Ramos (cell line): ENCODE results near the gene DNAJB8.

Source experiments
- in situ Hi-C: fragments of 300-500 bp; cut with MboI; formaldehyde crosslinking; loops from one replicate; pipeline ENCODE4 v1.14.3; 2022; ENCODE audit warnings: low sequenced_read_pairs; ENCODE audit not compliant: unreplicated experiment

DNAJB8 gene

DNA sequence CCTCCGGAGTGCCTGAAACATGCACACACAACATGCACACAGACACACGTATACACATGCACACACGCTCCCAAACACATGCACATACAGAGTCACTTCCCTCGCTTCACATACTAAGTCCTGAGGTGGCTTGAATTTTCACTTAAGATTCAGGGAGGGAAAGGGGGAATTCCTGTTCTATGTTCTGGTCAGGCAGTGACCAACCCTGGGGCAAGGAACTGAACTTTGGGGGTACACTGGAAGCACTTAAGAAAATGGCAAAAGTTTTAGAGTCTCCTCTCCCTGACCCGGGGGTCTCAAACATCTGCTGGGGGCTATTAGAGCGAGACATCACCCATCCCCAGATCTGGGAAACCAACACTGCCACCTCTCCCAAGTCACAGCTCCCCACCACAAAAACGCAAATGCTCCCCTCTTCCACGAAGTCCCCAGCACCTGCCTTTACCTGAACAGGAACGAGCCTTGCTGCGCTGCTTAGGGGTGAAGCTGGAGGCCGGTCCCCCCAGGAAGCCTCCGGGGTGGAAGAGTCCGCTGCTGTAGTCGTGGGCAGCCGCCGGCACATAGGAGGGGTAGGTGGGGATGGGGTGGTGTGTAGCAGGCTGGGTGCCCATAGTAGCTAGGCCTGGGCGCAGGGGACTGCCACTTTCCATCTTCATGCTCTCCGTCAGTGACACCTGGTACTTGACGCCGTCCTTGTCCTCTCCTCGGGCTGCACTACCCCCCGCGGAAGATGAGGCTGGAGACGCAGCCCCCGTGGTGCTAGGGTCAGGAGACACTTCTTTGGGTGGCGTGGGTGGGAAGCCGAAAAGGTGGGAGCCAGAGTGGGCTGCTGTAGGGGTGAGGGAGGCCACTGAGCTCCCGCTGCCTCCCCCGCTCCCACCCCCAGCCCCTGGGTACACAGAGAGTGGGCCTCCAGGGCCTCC lies 18.9 kb upstream of the DNAJB8 start:
- in situ Hi-C loops: no loop called here

DNA sequence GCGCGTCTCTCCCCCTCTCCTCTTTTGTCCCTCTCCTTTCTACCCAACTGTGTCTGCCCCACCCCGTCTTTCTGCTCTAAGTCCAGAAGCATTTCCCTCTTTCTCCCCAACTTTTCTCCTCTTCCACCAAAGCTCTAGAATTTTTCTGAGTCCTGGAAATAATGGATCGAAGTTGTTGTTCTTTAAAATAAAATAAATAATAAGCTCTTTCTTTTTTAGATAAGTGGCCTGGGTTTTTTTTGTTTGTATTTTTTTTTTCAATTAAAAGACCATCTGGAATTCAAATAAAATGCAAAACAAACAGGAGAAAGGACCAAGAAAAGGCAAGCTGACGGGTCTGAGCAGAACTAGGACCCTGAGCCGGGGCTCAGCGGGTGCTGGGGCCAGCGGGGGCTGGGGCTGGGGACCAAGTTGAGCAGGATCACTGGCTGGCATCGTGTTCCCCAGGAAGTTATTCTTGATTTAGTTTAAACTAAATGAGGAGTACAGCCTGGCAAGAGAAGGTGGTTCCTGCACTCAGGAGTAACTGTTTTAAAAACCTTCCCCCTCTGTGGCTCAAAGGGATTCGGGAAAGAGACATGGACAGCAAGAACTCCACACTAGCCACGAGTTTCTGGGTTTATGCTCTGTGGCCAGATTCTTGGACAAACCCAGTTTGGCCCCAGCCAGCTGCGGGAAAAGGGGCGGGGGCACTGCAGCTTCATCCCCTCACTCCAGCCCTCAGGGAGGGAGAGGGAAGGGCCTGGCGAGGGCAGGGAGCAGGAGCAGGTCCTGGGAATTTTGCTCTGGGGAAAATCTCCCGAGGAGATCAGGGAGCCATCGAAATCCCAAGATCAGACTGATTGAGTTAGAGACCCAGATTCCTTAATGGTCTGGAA lies 18.0 kb upstream of the DNAJB8 start:
- in situ Hi-C loops: no loop called here

DNA sequence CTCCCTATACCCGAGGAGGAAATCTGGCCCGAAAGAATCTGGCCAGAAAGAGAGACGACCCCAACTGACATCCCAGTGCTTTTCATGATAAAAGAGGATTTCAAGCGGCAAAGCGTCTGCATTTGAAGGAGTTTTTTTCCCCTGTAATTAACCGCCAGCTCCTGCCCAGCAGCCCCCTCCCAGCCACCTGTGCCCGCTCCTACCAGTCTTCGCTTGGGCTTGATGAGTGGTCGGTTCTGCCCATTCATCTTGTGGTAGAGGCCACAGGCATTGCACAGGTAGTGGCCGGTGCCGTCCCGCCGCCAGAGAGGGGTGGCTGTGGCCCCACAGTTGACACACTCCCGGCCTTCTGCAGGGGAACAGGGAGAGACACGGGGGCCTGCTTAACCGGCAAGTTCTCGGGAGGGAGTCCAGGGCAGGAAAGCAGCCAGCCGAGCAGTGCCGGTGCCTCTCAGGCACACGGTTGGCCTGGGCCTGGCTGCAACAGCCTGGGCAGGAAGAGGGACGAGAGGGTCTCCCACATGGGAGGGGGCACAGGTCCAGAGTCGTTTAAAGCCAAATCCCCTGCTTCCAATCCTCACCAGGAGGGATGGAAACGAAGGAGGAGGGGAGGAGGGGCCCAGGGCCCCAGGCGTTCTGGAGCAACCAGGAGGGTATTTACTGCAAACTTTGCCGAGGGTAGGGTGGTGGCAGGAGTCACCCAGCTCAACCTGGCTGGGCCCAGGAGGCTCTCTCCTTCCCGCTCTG lies 17.1 kb upstream of the DNAJB8 start:
- in situ Hi-C loops: no loop called here

DNA sequence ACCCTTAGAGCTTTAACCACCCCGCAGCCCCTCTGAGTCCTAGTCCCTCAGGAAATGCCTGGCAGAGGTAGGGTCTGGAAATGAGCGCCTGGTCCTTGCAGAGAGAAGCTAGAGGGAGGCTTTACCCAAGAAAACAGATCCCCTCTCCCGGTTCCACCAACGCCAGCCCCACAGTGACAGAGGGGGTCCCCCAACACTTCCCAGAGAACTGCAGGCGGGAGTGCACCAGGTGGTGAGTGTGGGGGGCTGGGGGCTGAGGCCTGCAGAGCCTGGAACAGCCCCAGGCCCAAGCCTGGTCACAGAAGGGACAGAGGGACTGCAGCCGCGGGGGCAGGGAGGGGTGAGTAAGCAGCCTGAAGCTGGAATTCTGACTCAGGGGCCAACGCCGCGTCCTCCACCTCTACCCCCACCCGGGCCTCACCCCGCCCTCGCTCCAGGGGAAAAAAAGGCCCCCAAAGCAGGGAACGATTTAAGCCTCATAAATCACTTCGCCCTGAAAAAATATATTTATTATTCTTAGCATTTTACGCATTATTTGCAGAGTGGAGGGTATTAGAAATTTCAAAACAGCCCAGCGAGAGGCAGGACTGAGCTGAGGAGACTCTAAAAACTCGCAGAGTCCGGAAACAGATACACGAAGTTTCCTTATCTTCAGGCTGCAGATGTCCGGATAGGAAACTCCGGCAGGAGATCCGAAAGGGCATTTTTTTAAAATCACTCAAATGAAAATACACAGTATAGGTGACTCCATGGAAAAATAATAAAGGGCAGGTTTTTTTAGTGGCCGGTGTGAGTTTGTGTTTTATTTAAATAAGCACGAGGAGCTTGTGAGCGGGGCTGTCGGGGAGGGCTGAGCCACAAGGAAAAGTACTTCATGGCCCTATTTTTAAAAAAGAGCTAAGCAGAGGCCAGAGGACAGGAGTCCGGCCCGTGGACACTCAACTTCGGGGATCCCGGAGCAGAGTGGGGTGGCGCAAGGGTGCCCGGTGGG lies 16.3 kb upstream of the DNAJB8 start:
- in situ Hi-C loops: no loop called here

DNA sequence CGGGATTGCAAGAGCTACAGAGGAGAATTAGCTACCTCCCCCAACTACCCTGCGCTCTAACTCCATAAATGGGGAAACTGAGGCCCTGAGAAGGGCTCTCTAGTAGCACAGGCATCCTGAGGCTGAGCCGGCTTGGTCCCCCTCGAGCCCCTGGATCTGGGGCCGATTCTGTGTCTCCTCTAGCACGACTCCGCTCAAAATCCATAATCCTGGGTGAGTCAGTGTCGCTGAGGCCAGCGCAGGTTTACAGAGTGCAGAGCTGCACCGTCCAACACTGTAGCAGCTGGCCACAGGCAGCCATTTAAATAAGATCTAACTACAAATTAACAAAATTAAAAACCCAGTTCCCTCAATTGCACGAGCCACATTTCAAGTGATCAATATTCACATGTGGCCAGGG lies 15.5 kb upstream of the DNAJB8 start:
- in situ Hi-C loops: no loop called here

DNA sequence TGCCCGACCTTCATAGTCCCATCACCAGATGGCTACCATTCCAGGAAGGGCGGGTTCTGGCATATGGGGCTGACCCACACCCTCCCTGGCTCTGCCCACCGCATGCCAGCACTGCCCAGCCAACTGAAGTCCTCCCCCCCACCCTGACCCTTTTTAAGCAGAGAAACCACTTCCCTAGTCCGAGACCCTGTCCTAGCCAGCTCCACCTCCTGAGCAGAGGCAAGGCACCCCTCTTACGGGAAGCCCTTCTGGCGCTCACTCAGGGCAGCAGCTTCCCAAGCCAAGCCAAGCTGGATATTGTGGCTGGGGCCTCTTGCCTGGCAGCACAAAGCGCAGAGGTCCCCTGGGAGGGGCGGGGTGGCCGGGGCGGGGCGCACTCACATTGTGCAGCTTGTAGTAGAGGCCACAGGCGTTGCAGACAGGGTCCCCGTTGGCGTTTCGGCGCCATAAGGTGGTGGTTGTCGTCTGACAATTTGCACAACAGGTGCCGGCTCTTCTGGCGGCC lies 14.8 kb upstream of the DNAJB8 start:
- in situ Hi-C loops: no loop called here

DNA sequence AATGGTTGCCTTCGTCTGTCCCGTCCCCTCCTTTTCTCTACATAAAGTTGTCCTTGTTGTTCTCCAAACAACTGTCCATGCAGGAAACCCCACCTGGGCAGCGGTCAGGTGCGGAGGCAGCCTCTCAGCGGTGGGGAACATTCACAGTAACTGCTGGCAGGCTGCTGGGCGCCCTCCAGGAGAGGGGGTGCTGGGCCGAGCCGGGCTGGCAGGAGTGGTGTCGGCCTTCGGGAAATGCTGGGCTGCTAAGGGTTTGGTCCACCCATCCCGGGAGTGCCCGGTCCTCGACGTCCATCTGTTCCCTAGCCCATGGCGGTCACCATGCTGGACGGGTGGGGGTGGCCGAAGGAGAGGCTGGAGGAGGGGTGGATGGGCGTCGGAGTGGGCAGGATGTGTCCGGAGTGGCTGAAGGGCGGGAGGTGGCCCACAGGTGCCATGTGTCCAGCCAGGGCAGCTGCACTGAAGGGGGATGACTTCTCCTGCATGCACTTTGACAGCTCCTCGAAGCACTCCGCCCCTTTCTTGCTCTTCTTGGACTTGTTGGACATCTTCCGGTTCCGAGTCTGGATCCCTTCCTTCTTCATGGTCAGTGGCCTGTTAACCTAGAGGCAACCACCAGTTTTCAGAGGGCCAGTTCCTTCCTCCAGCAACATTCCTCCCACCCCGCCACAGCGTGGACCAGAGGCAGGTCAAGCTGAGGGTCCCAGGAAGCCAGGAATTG lies 14.2 kb upstream of the DNAJB8 start:
- in situ Hi-C loops: no loop called here

DNA sequence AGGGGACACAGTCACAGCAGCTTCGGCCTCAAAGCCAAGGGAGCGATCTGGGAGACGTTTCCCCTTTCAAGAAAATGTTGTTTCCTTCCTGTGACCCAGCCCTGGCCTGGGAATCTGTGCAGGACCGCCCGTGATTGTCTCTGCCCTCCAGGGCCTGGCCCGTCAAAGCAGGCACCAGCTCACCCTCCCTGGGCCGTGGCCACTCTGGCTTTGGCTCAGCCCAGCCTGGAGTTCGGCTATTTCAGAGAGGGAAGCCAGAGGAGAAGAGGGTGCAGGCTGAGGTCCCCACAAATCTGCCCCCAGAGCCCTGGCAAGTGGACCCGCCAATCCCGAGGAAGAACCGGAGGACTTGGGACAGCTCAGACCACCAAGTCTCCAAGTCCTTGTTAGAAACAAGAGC lies 13.6 kb upstream of the DNAJB8 start:
- in situ Hi-C loops: no loop called here

DNA sequence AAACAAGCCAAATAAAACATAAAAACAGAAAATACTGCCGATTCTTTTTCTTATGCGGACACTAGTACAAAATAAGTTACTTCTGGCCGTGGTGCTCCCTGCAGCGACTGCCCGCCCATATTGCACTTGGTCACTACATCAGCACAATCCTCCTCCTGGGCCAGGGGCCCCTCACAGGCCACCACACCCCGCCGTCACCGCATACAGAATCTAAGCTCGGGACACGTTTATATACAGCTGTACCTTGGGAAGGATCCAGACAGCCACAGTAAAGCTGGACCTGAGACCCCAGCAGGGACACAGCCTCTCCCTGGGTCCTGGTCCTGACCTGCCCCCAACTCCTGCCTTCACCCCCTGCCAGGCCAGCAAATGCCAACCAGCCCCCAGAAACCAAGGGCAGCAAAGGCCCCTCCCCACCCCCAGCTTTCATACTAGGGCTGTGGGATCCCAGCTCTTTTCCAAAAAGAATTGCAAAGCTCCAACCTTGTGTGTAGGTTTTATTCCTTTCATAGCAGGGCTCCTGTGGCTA lies 12.9 kb upstream of the DNAJB8 start:
- in situ Hi-C loops: no loop called here

DNA sequence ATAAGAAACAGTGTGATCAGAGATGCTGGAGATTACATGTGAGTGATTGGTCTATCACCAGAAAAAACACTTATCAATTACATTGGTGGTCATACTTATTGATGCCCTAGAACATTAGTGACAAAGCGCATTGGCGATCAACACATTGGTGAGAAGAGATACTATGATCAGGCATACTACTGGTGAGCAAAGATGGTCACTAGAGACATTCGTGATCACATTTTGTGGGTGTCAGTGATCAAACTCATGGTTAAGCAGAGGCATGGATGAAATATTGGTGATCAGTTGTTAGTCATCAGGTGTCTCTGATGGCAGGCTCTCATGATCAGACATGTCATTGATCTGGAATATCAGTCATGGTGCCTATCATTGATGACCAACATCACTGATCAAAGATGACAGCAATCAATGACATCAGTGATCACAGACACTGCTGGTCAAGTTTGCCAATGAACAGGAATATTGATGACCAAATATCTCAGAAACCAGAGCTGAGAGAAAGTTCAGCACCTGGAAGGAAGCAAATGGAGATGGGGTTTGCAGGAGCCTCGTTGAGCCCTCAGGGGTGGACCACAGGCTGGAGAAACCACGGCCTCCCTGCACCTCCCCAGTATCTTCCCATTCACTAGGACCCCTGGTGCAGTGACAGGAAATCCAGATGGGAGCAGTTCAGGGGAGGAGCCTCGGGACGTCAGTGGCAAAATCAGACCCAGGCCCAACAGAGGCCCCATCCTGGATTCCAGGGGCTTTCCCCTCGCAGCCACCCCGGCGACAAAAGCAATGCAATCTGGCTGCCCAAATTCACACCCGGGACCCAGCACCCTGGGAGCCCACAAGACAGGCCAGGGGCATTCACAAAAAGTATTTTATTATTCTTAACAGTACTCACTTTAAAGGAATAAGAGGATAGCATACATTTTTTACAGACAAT lies 12.2 kb upstream of the DNAJB8 start:
- in situ Hi-C loops: no loop called here

DNA sequence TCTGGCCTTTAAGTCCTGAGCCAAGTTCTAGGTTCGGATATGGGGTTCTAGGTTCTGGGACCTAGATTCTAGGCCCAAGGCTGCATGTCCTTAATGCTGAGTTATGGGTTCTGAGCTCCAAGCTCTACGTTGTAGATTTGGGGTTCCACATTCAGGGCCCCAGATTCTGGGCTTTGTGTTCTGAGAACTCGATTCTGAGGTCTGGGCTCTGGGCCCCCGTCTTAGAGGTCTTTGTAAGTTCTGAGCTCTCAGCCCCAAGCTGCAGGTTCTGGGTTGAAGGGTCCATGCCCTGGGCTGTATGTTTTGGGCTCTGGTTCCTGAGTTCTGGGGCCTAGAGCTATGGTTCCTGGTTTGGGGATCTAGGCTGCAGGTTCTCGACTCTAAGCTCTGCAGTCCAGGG lies 10.0 kb upstream of the DNAJB8 start:
- in situ Hi-C loops: no loop called here

DNA sequence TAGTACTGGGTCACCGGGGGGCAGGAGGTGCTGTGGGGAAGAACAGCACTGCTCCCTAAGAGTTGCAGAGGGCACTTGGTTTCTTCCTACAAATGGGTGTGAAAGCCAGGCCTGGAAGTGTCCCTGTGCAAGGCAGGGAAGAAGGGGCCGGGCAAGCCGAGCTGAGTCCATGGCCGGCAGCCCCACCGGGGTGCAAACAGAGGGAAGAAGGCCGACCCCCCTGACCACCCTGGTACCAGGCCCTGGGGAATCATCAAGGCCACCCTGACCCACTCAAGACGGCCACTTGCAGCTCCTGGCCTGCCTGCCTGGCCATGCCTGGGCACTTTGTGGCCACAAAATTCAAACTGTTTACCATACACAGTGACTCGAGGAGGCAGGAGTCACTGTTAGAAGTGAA lies 8.7 kb upstream of the DNAJB8 start:
- in situ Hi-C loops: no loop called here

DNA sequence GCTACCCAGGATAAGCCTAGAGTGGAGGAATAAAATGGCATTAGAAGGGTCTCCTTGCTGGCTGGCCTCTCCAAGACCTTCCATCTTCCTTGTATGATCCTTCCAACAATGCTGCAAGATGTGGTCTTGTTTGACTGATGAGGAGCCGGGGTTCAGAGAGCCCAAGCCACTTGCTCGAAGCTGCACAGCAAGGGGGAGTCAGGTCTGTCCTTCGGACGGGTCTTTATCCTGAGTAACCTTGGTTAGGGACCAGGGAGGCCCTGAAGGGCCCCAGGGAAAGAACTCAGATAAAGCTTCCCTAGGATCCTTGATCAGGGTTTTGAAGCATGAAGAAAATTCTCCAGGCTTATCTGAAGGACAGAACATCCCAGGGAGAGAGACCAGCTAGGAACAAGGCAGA lies 7.0 kb upstream of the DNAJB8 start:
- in situ Hi-C loops: no loop called here

DNA sequence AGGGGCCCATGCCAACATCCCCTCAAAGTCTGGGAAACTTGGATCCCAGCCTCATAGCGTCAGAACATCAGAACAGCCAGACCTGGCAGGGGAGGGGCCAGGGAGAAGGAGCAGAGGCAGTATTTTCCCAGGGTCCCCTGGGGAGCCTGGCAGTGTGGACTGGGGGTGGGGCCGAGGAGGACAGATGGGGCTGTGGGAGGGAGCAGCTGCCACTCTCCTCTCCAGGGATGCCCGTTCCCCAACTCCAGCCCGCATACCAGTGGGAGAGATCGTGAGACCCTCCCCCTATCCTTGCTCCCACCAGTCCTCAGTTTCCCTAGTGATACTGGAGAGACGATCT lies 6.5 kb upstream of the DNAJB8 start:
- in situ Hi-C loops: no loop called here

DNA sequence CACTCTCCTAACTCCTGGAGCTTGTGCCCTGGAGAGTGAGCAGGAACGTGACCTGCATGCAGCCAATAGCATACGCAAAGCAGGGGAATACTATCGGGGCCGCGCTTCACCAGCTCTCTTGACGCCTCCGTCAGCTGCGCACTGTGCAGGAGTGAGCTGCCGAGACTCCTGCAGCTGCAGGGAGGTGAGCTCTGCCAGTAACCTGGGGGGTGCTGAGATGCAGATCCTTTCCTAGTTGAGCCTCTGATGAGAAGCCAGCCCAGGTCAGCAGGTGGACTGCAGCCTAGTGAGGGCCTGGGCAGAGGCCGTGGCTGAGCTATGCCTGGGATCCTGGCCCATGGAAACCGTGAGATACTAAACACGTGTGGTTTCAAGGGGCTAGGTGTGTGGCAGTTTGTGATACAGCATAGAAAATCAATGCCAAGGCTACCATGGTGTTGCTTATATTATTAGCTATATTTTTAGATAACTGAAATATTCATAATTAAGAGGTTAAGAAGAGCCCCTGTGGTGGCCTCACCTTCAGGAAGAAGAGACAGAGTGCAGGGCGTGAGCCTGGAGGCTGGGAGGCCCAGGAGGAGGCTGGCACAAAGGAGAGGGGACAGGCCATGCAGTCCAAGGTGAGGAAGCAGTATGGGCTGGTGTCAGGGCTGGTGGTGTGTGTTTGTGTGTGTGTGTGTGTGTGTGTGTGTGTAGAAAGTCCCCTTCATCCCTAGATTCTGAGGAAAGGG lies 5.9 kb upstream of the DNAJB8 start:
- in situ Hi-C loops: no loop called here

DNA sequence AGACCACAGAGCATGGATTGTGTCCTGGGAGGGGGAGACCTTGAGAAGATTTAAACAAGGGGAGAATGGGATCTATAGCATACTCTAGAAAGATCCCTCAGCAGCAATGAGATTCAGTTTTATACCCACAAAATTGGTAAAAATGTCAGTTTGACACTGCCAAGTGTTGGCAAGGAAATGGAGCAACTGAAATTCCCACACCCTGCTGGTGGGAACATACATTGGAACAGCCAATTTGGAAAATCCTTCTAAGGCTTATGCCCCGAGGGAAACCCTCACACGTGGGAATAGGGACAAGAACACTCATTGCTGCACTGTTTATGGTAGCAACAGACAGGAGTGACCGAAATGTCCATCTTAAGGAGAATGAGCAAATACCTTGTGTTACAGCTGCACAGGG lies 5.0 kb upstream of the DNAJB8 start:
- in situ Hi-C loops: no loop called here

DNA sequence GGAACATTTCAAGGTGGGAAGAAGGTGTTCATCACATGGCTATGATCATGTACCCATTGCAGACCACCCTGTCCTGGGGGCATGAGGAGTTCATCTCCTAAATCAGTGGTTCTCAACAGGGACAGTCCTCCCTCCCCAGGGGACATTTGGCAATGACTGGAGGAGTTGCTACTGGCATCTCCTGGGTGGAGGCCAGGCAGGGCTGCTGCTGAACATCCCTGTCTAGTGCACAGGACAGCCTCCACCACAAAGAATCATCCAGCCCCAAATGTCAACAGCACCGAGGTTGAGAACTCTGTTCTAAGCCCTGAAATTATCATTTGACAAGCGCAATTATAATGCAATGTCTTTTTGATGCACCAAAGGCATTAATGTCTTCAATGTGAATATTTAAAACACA lies 4.4 kb upstream of the DNAJB8 start:
- in situ Hi-C loops: no loop called here
